Right lobe of liver (tissue), 4 donors: Measurements from ENCODE around the gene GPR15.

ENCODE experiments used
- POLR2A ChIP-seq: fragments of 450-650 bp; IDR thresholded peaks from one replicate; pipeline ENCODE4 v1.6.1; 2017; ENCODE audit warnings: antibody characterized with exemption, mild to moderate bottlenecking
- TF ChIP-seq, protein P1 (sequence below), 4 donors: fragments of 200-600 bp in 3 of 4; fragments of 450-650 bp in 1 of 4; IDR thresholded peaks; one replicate each; pipeline versions ENCODE4 v1.5.1 to v1.8.0; 2016 to 2022; ENCODE audit warnings: antibody characterized with exemption in 4 of 4, mild to moderate bottlenecking in 2 of 4
- donor health status: DM: no; HTN: no; CAD: no.
- donor health status: DM: no; HTN: no; CAD: no.
- donor health status: DM: no; HTN: yes; CAD: no.

DNA sequence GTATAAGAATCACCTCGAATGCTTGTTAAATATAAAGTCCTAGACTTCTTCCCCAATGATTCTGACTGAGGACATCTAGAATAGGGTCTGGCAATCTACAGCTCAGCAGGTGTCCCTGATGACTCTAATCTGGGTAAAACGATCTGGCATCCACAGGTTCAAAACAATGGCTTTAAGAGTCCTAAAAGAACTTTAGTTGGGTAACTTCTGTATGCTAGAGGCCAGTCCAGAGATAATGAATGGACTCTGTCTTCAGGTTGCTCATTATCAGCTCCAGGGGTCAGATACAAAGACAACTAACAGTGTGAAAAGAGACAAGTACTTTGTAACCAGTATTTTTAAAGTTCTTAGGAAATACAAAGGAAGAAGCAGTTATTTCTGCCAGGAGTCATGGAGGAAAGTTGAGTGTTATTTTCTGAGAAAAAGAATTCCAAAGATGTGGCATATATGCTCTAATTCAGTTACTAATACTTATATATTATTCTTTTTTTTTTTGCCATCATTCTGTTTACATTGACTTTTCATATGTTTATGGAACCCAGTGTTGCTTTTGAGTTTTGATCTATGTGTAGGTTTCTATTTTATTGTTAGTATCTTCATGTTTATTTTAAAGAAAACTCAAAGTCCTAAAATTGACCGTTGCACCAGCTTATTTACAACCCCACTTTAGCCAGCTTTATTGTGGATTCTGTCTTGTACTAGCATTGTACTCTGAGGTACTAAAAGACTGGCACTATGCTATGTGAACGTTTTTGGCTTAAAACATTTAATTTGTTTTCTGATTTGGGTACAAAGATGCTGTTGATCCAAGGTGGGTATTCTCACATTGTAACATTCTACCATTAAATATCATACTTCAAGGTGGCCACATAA, 3.1 kb upstream of the GPR15 start:
- TF ChIP-seq, protein P1, sequence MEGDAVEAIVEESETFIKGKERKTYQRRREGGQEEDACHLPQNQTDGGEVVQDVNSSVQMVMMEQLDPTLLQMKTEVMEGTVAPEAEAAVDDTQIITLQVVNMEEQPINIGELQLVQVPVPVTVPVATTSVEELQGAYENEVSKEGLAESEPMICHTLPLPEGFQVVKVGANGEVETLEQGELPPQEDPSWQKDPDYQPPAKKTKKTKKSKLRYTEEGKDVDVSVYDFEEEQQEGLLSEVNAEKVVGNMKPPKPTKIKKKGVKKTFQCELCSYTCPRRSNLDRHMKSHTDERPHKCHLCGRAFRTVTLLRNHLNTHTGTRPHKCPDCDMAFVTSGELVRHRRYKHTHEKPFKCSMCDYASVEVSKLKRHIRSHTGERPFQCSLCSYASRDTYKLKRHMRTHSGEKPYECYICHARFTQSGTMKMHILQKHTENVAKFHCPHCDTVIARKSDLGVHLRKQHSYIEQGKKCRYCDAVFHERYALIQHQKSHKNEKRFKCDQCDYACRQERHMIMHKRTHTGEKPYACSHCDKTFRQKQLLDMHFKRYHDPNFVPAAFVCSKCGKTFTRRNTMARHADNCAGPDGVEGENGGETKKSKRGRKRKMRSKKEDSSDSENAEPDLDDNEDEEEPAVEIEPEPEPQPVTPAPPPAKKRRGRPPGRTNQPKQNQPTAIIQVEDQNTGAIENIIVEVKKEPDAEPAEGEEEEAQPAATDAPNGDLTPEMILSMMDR (IDR thresholded peaks at IDR 0.05) = no peak
- no peak for TF ChIP-seq POLR2A
